HUES64 (cell line): ENCODE data around the gene CCDC141.

ENCODE experiments used
- H3K27ac ChIP-seq: 2 replicates; pipeline ENCODE4 v1.7.0; 2013; ENCODE audit warnings: low read depth, low read length, inconsistent platforms
- H3K27me3 ChIP-seq: 2 replicates; pipeline ENCODE4 v1.6.1; 2013; ENCODE audit warnings: mild to moderate bottlenecking, low read length; ENCODE audit not compliant: insufficient read depth
- H3K36me3 ChIP-seq: 2 replicates; pipeline ENCODE4 v1.6.1; 2013; ENCODE audit warnings: mild to moderate bottlenecking, low read length; ENCODE audit not compliant: insufficient read depth
- H3K4me1 ChIP-seq: 2 replicates; pipeline ENCODE4 v1.6.1; 2013; ENCODE audit warnings: mild to moderate bottlenecking, low read length, moderate library complexity; ENCODE audit not compliant: insufficient read depth
- H3K4me3 ChIP-seq: 2 replicates; pipeline ENCODE4 v1.5.1; 2013; ENCODE audit warnings: mild to moderate bottlenecking, low read length, moderate library complexity
- H3K9ac ChIP-seq: 2 replicates; pipeline ENCODE4 v1.6.1; 2013; ENCODE audit warnings: mild to moderate bottlenecking, low read depth, low read length
- H3K9me3 ChIP-seq: 2 replicates; pipeline ENCODE4 v1.6.1; 2013; ENCODE audit warnings: low read depth, low read length; ENCODE audit not compliant: insufficient read depth
- WGBS: fragments of 150-250, 120-280 bp; methylation state at CpG from one replicate; pipeline ENCODE4 v1.1.7; 2013; ENCODE audit warnings: missing lambda C conversion rate; 5-methylcytosine and 5-hydroxymethylcytosine counted together

CCDC141 gene

GRCh38 chr2:178978667-178979066 lies 71.3 kb downstream of the CCDC141 start:
- H3K9me3 ChIP-seq = no peaks in the 10 kb centered on the region
- H3K36me3 ChIP-seq = no peaks in the 10 kb centered on the region
- no peak overlapping the region for H3K27ac ChIP-seq
- 86% methylated on average over 1 of the region's 2 CpGs for WGBS
- H3K9ac ChIP-seq = no peak overlapping the region
- H3K4me1 ChIP-seq = no peaks in the 10 kb centered on the region
- no peak overlapping the region for H3K4me3 ChIP-seq
- no peaks in the 10 kb centered on the region for H3K27me3 ChIP-seq

- Histone ChIP-seq H3K36me3 (no peaks in the 10 kb centered on the region), H3K4me3 (no peak overlapping the region), H3K9ac (no peak overlapping the region), H3K9me3 (no peaks in the 10 kb centered on the region), H3K27ac (no peak overlapping the region), H3K4me1 (no peaks in the 10 kb centered on the region), H3K27me3 (no peaks in the 10 kb centered on the region)
- WGBS = 93% methylated on average over 1 of the region's 2 CpGs
Measured at GRCh38 chr2:178976351-178976750, 73.6 kb downstream of the CCDC141 start.

GRCh38 chr2:178962805-178963433 lies 87.0 kb downstream of the CCDC141 start:
- H3K4me1 ChIP-seq = peaks cover 13% of the 10 kb centered on the region
- no peak overlapping the region for H3K9ac ChIP-seq
- no peaks in the 10 kb centered on the region for H3K36me3 ChIP-seq
- no peak overlapping the region for H3K27ac ChIP-seq
- no peaks in the 10 kb centered on the region for H3K9me3 ChIP-seq
- WGBS = 96% methylated on average over 4 of the region's 4 CpGs
- H3K4me3 ChIP-seq = no peak overlapping the region
- H3K27me3 ChIP-seq = no peaks in the 10 kb centered on the region

- no peak overlapping the region for H3K4me3 ChIP-seq
- WGBS = 97% methylated on average over 1 of the region's 1 CpG
- H3K9ac ChIP-seq = no peak overlapping the region
- peaks cover 13% of the 10 kb centered on the region for H3K4me1 ChIP-seq
- H3K9me3 ChIP-seq = no peaks in the 10 kb centered on the region
- H3K27me3 ChIP-seq = no peaks in the 10 kb centered on the region
- H3K27ac ChIP-seq = no peak overlapping the region
- H3K36me3 ChIP-seq = no peaks in the 10 kb centered on the region
Measured at GRCh38 chr2:178962152-178962551, 87.8 kb downstream of the CCDC141 start.

- 100% methylated on average over 4 of the region's 4 CpGs for WGBS
- Histone ChIP-seq H3K9me3 (no peaks in the 10 kb centered on the region), H3K27ac (no peak overlapping the region)
Measured at GRCh38 chr2:178954049-178954448, 95.9 kb downstream of the CCDC141 start.

GRCh38 chr2:178951266-178952006 lies 98.5 kb downstream of the CCDC141 start:
- no peak overlapping the region for H3K27ac ChIP-seq
- H3K9me3 ChIP-seq = no peaks in the 10 kb centered on the region
- H3K9ac ChIP-seq = no peak overlapping the region
- WGBS = 89% methylated on average over 4 of the region's 5 CpGs
- H3K4me1 ChIP-seq = no peaks in the 10 kb centered on the region
- no peaks in the 10 kb centered on the region for H3K36me3 ChIP-seq
- H3K4me3 ChIP-seq = no peak overlapping the region
- no peaks in the 10 kb centered on the region for H3K27me3 ChIP-seq

More at GRCh38 chr2:178954049-178954448, 95.9 kb downstream of the CCDC141 start:
- H3K36me3 ChIP-seq = no peaks in the 10 kb centered on the region
- H3K27me3 ChIP-seq = no peaks in the 10 kb centered on the region
- H3K9ac ChIP-seq = no peak overlapping the region
- no peaks in the 10 kb centered on the region for H3K4me1 ChIP-seq
- no peak overlapping the region for H3K4me3 ChIP-seq

- Histone ChIP-seq H3K27me3 (no peaks in the 10 kb centered on the region), H3K27ac (no peak overlapping the region), H3K9me3 (no peaks in the 10 kb centered on the region), H3K36me3 (no peaks in the 10 kb centered on the region), H3K4me3 (no peak overlapping the region), H3K4me1 (no peaks in the 10 kb centered on the region), H3K9ac (no peak overlapping the region)
- 91% methylated on average over 4 of the region's 4 CpGs for WGBS
Measured at GRCh38 chr2:178949584-178949983, 100.4 kb downstream of the CCDC141 start.

GRCh38 chr2:178949151-178949550 lies 100.8 kb downstream of the CCDC141 start:
- H3K9me3 ChIP-seq = no peaks in the 10 kb centered on the region
- no peaks in the 10 kb centered on the region for H3K4me1 ChIP-seq
- no peak overlapping the region for H3K9ac ChIP-seq
- no peaks in the 10 kb centered on the region for H3K36me3 ChIP-seq
- H3K27ac ChIP-seq = no peak overlapping the region
- WGBS = 91% methylated on average over 1 of the region's 2 CpGs
- no peaks in the 10 kb centered on the region for H3K27me3 ChIP-seq
- no peak overlapping the region for H3K4me3 ChIP-seq

- no peaks in the 10 kb centered on the region for H3K27me3 ChIP-seq
- no peaks in the 10 kb centered on the region for H3K9me3 ChIP-seq
- H3K4me1 ChIP-seq = no peaks in the 10 kb centered on the region
- no peak overlapping the region for H3K27ac ChIP-seq
- H3K9ac ChIP-seq = no peak overlapping the region
- 98% methylated on average over 3 of the region's 3 CpGs for WGBS
- H3K4me3 ChIP-seq = no peak overlapping the region
- no peaks in the 10 kb centered on the region for H3K36me3 ChIP-seq
Measured at GRCh38 chr2:178947006-178947405, 102.9 kb downstream of the CCDC141 start.

- 100% methylated on average over 2 of the region's 3 CpGs for WGBS
- Histone ChIP-seq H3K4me3 (no peak overlapping the region), H3K9me3 (no peaks in the 10 kb centered on the region), H3K9ac (no peak overlapping the region), H3K27ac (no peak overlapping the region), H3K4me1 (no peaks in the 10 kb centered on the region), H3K27me3 (no peaks in the 10 kb centered on the region), H3K36me3 (no peaks in the 10 kb centered on the region)
Measured at GRCh38 chr2:178946494-178946893, 103.4 kb downstream of the CCDC141 start.

GRCh38 chr2:178943745-178944144 lies 106.2 kb downstream of the CCDC141 start:
- H3K9me3 ChIP-seq = no peaks in the 10 kb centered on the region
- no peaks in the 10 kb centered on the region for H3K36me3 ChIP-seq
- 94% methylated on average over 1 of the region's 1 CpG for WGBS
- no peak overlapping the region for H3K27ac ChIP-seq
- H3K9ac ChIP-seq = no peak overlapping the region
- no peaks in the 10 kb centered on the region for H3K4me1 ChIP-seq
- H3K27me3 ChIP-seq = no peaks in the 10 kb centered on the region
- H3K4me3 ChIP-seq = no peak overlapping the region
